ENCODE results near the gene FBXL4.

The FBXL4 gene

GRCh38 chr6:98880486-98880885, 67.3 kb downstream of the FBXL4 start:
- no peak for DNase-seq (ENCODE audit: low spot score)

- no peak for DNase-seq (ENCODE audit: low spot score)
Observed at GRCh38 chr6:98877250-98877649, 70.5 kb downstream of the FBXL4 start.

- DNase-seq (ENCODE audit: low spot score) = no peak
Observed at GRCh38 chr6:98875375-98875774, 72.4 kb downstream of the FBXL4 start.

- no peak for DNase-seq (ENCODE audit: low spot score)
Observed at GRCh38 chr6:98871821-98872220, 75.9 kb downstream of the FBXL4 start.

- DNase-seq (ENCODE audit: low spot score) = peak; percentile 8
Observed at GRCh38 chr6:98871057-98871456, 76.7 kb downstream of the FBXL4 start.

GRCh38 chr6:98864497-98864896, 83.2 kb downstream of the FBXL4 start:
- DNase-seq (ENCODE audit: low spot score) = no peak

- no peak for DNase-seq (ENCODE audit: low spot score)
Observed at GRCh38 chr6:98848539-98849242, 99.1 kb downstream of the FBXL4 start.

- DNase-seq (ENCODE audit: low spot score) = no peak
Observed at GRCh38 chr6:98847779-98848538, 99.8 kb downstream of the FBXL4 start.

- no peak for DNase-seq (ENCODE audit: low spot score)
Observed at GRCh38 chr6:98847416-98847778, 100.3 kb downstream of the FBXL4 start.

GRCh38 chr6:98846021-98846380, 101.7 kb downstream of the FBXL4 start:
- no peak for DNase-seq (ENCODE audit: low spot score)

GRCh38 chr6:98845211-98846020, 102.3 kb downstream of the FBXL4 start:
- DNase-seq (ENCODE audit: low spot score) = peak; percentile 89

GRCh38 chr6:98844244-98845210, 103.2 kb downstream of the FBXL4 start:
- DNase-seq (ENCODE audit: low spot score) = no peak

GRCh38 chr6:98843271-98844243, 104.2 kb downstream of the FBXL4 start:
- no peak for DNase-seq (ENCODE audit: low spot score)

- DNase-seq (ENCODE audit: low spot score) = no peak
Observed at GRCh38 chr6:98842342-98843180, 105.2 kb downstream of the FBXL4 start.

- no peak for DNase-seq (ENCODE audit: low spot score)
Observed at GRCh38 chr6:98841621-98842341, 106.0 kb downstream of the FBXL4 start.

- no peak for DNase-seq (ENCODE audit: low spot score)
Observed at GRCh38 chr6:98840996-98841513, 106.7 kb downstream of the FBXL4 start.

- no peak for DNase-seq (ENCODE audit: low spot score)
Observed at GRCh38 chr6:98840385-98840784, 107.4 kb downstream of the FBXL4 start.

GRCh38 chr6:98839781-98840361, 107.9 kb downstream of the FBXL4 start:
- DNase-seq (ENCODE audit: low spot score) = no peak

All from AG08395 (cell line).